ENCODE measurements around the gene RBM17.

DNA sequence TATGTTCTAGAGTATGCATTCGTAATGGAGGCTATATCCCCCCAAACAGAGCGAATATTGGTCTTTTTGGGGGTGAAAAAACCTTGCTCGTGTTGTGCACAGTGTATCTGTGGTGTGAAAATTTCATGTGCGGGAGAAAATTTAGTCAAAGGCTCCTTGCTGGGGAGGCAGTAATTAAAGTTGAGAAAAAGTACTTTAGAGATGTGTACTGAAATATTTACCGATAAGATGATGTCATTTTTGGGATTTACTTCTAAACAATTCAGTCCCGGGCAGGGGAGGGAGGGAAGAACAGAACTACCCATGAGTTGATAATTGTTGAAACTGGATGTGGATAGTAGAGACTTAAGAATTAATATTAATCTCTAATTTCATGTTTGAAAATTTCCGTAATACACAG lies 9.3 kb downstream of the RBM17 start:
- no peak for TF ChIP-seq POLR2AphosphoS5 (IDR thresholded peaks at IDR 0.05; ENCODE audit: low read depth, low read length)
- TF ChIP-seq SPI1 (IDR thresholded peaks at IDR 0.05; ENCODE audit: low read depth, low read length) = no peak
- no peak for TF ChIP-seq TAF1 (IDR thresholded peaks at IDR 0.05; ENCODE audit: low read depth, low read length)
- no peak for TF ChIP-seq POLR2A (IDR thresholded peaks at IDR 0.05; ENCODE audit: low read depth, low read length)

Data from GM12891 (cell line).